ENCODE data around the gene CNTNAP5. TPM values are rescaled to one million over a fixed set of nuclear protein-coding genes. Genes with fewer than 3 reads are reported as not detected.

The CNTNAP5 gene
- total and polyA plus RNA-seq, 2 of the 13 experiments (the other 11 are each of a cell fraction or from before 2014, with no cell fraction given): not detected

GRCh38 chr2:124533226-124533954 is 508.3 kb downstream of the CNTNAP5 start:
- CTCF ChIA-PET (ENCODE audit: low intra/inter-chr PET ratio, low total read pairs): no interaction called here
- FAIRE-seq (no peak), ATAC-seq (no peak), DNase-seq (ENCODE audit: low spot score) (no peak)
- peaks cover 3 to 16% of the 10 kb centered on the region in 2 experiments; a peak in 3 of 5 replicates for H3K27me3 ChIP-seq (ENCODE audit: control insufficient read depth in 1 of 2, insufficient read depth in 2 of 2, low read length in 2 of 2)
- no peaks in the 10 kb centered on the region for H3K36me3 ChIP-seq (replicated peaks in 1 of 2; ENCODE audit: control insufficient read depth in 1 of 2, insufficient read depth in 2 of 2, low read length in 2 of 2)
- H3K79me2 ChIP-seq (ENCODE audit: insufficient read depth, low read length): no peaks in the 10 kb centered on the region
- 3% methylated on average over 7 of the region's 7 CpGs for WGBS (ENCODE audit: low lambda C conversion rate)
- in situ Hi-C loops (cut with HindIII; ENCODE audit: extremely low pct_ligation_motif_present, low pct_unique_long_range_greater_than_20kb): no loop called here
- no peak overlapping the region for H3K4me3 ChIP-seq (replicated peaks in 1 of 3; ENCODE audit: insufficient read depth in 1 of 3, low read depth in 2 of 3, low read length in 3 of 3)
- intact Hi-C loops (cut with micrococcal nuclease; ENCODE audit: unreplicated experiment): no loop called here
- H3K27ac ChIP-seq (ENCODE audit: extremely low read length, insufficient read depth, low read length): no peak overlapping the region
- H3K4me2 ChIP-seq (ENCODE audit: low read depth, low read length): no peak overlapping the region
- H3K4me1 ChIP-seq (ENCODE audit: insufficient read depth, low read length): no peaks in the 10 kb centered on the region
- POLR2A ChIA-PET: no interaction called here
- H3K9me3 ChIP-seq (ENCODE audit: low read length): no peaks in the 10 kb centered on the region
- no peaks in the 10 kb centered on the region for H4K20me1 ChIP-seq (ENCODE audit: insufficient read depth, low read length)
- no peak overlapping the region for H2AFZ ChIP-seq (ENCODE audit: low read length)
- no peak overlapping the region for H3K9ac ChIP-seq (ENCODE audit: insufficient read depth, low read depth, low read length)
- TF ChIP-seq CERS6 (CRISPR knock-in tag; IDR thresholded peaks at IDR 0.05) (no peak), ZNF75D (CRISPR knock-in tag; IDR thresholded peaks at IDR 0.05; ENCODE audit: borderline replicate concordance) (no peak), ZNF7 (CRISPR knock-in tag; IDR thresholded peaks at IDR 0.05) (no peak), HOXA5 (CRISPR knock-in tag; IDR thresholded peaks at IDR 0.05) (no peak), ZNF615 (CRISPR knock-in tag; IDR thresholded peaks at IDR 0.05; ENCODE audit: borderline replicate concordance) (no peak), MED8 (CRISPR knock-in tag; IDR thresholded peaks at IDR 0.05; ENCODE audit: insufficient replicate concordance) (no peak), FOXK2 (IDR thresholded peaks at IDR 0.05) (no peak)
- TF ChIP-seq, protein P1, sequence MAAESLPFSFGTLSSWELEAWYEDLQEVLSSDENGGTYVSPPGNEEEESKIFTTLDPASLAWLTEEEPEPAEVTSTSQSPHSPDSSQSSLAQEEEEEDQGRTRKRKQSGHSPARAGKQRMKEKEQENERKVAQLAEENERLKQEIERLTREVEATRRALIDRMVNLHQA (CRISPR knock-in tag; IDR thresholded peaks at IDR 0.05): no peak
- TF ChIP-seq, protein P2, sequence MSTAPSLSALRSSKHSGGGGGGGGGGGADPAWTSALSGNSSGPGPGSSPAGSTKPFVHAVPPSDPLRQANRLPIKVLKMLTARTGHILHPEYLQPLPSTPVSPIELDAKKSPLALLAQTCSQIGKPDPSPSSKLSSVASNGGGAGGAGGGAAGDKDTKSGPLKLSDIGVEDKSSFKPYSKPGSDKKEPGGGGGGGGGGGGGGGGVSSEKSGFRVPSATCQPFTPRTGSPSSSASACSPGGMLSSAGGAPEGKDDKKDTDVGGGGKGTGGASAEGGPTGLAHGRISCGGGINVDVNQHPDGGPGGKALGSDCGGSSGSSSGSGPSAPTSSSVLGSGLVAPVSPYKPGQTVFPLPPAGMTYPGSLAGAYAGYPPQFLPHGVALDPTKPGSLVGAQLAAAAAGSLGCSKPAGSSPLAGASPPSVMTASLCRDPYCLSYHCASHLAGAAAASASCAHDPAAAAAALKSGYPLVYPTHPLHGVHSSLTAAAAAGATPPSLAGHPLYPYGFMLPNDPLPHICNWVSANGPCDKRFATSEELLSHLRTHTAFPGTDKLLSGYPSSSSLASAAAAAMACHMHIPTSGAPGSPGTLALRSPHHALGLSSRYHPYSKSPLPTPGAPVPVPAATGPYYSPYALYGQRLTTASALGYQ (CRISPR knock-in tag; IDR thresholded peaks at IDR 0.05): no peak
- BruUV-seq (replicated peaks): no TSS peak
